ENCODE measurements around the gene NUDT13.

NUDT13 gene

DNA sequence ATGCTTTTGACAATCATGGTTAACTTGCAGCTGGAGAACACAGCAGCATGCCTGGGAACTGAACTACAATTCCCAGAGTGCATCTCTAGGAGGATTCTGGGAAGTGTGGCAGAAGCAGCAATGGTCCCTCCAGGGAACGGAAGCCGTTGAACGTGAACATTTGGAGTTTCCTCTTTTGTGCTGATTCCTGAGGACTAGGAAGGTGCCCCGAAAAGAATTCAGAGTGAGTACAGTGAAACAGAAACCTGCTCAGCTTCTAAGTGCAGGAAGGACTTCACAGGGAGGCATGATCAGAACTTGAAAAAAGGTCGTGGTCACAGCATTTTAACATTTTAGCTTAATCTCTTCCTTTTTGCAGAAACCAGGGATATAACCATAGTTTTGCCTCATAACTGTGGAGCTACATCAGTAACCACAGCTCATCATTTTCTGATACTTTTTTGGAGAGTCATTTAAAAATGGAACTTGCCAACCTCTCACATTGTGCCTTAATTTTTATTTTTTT, at the start of gene NUDT13:
Gene NUDT13 (plus strand): TSS at position 111 of the 505 bp plus-strand sequence. CDS start 3,911 bp downstream, outside the sequence.
- no peak for DNase-seq (ENCODE audit: low read depth)

GRCh38 chr10:73060738-73061635, 49.3 kb upstream of the NUDT13 start:
- no peak for DNase-seq (ENCODE audit: low read depth)

DNA sequence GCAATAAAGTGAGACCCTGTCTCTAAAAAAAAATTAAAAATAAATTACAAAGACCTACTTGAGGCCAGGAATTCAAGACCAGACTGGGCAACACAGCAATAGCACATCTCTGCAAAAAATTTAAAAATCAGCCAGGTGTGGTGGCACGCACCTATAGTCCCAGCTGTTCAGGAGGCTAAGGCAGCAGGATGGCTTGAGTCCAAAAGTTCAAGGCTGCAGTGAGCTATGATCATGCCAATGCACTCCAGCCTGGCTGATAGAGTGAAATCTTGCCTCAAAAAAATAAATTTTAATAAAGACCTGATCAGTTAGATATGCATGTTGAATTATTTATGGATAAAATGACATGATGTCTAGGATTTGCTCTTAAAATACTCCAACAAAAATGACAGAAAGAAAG, 48.5 kb upstream of the NUDT13 start:
- no peak for DNase-seq (ENCODE audit: low read depth)

DNA sequence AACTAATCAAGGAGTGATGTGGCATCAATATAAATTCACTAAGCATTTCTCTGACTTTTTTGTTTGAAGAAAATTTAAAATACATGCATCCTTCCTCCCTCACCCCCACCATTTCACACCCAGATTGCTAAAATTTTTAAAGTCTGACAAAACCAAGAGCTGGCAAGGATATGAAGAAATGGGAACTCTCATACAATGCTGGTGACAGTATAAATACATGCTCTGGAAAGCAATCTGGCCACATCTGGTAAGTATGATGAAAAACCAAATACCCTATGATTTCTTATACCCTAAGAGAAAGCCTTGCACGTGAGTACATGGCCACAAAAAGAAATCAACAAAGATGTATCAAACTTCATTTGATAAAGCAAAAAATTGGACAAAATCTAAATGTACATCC, 44.8 kb upstream of the NUDT13 start:
- no peak for DNase-seq (ENCODE audit: low read depth)

- no peak for DNase-seq (ENCODE audit: low read depth)
Measured at GRCh38 chr10:73073627-73074026, 36.6 kb upstream of the NUDT13 start.

GRCh38 chr10:73075829-73076228, 34.4 kb upstream of the NUDT13 start:
- no peak for DNase-seq (ENCODE audit: low read depth)

DNA sequence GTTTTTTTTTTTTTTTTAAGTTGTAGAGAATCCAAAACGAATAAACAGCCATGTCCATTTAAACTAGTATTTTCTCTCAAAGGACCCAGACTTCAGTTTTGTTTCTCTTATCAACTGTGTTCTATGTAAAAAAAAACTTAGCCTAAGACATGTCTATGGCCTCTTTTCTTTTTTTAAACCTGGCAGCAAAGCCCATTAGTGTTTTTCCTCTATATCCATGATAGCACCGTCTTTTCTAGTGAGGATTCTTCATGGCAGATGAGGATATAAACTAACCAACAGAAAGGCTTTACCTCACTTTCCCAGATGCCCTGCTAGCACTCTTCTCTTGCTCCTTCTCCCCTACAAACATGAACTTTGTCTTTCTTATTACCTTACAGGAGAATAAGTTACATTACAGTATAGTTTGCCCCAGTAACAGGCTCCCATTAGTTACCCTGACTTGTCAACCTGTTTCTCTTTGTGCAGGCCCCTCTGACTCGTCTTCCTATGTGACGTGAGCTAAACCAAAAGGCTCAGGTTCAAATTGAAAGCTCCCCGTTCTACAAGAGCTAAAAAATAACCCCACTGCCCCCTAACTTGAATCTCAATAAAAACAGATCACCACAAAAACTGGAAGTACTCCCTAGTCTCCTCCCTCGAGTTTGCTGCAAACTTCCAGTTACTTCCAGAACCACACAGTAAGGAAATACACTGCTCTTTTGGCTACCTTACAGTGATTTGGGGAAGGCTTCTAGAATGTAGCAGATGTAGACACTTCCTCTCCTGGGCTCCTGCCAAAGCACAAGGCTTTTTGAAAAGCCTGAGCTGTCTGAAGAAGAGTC, 33.7 kb upstream of the NUDT13 start:
- no peak for DNase-seq (ENCODE audit: low read depth)

GRCh38 chr10:73079779-73080541, 30.3 kb upstream of the NUDT13 start:
- no peak for DNase-seq (ENCODE audit: low read depth)

- no peak for DNase-seq (ENCODE audit: low read depth)
Measured at GRCh38 chr10:73083221-73083620, 27.0 kb upstream of the NUDT13 start.

- no peak for DNase-seq (ENCODE audit: low read depth)
Measured at GRCh38 chr10:73084209-73084608, 26.0 kb upstream of the NUDT13 start.

GRCh38 chr10:73086816-73087215, 23.4 kb upstream of the NUDT13 start:
- no peak for DNase-seq (ENCODE audit: low read depth)

DNA sequence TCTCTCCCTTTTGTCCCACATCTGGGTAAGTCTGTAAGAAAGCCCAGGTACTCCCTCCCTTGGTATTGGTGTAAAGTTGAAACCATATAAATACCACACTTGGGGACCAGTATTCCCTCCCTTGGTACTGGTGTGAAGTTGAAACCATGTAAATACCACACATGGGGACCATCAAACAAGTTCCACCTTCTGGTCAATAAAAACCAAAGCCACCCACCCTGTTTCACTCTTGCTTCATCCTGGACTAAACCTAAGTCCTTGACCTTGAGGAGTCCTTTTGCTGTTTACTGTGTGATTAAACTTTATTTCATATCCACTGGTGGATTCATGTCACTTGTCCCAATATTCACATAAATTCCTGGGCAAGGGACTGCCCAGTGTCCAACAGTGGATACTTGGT, 22.0 kb upstream of the NUDT13 start:
- DNase-seq (ENCODE audit: low read depth), result no peak

DNA sequence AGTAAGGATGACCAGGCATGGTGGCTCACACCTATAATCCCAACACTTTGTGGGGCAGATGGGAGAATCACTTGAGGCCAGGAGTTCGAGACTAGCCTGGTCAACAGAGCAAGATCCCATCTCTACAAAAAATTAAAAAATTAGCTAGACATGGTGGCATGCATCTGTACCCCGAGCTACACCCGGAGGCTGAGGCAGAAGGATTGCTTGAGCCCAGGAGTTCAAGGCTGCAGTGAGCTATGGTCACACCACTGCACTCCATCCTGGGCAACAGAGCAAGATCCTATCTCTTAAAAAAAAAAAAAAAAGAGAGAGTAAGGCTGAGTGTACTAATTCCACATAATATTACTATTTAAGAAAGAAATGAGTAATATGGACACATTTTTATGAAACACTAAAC, 17.4 kb upstream of the NUDT13 start:
- DNase-seq (ENCODE audit: low read depth), result no peak

- DNase-seq (ENCODE audit: low read depth), result no peak
Measured at GRCh38 chr10:73093922-73094850, 16.1 kb upstream of the NUDT13 start.

GRCh38 chr10:73094986-73095480, 15.2 kb upstream of the NUDT13 start:
- DNase-seq (ENCODE audit: low read depth), result no peak

DNA sequence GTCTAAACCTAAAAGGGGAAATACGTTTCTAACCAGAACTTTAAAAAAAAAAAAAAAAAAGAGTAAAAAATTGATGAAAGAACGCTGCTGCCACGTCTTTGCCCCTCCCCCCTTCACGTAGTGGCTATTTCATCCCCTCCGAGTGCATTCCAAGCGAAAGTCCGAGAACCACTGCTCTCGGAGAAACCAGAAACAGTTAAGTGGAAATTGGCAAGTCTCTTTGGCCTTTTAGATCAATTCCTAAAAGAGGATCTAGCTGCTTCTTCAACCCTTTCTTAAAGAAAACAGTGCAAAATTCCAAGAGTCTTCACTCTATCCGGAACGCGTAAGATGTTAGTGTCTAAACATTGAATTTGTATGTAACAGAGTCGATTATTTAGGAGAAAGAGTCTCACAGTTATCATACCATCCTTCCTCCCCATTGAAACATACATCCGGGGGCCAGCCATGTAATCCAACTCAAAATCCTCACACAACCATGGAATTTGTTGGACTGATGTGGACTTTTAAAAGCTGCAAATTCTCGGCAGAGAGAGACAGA, 14.7 kb upstream of the NUDT13 start:
- no peak for DNase-seq (ENCODE audit: low read depth)

DNA sequence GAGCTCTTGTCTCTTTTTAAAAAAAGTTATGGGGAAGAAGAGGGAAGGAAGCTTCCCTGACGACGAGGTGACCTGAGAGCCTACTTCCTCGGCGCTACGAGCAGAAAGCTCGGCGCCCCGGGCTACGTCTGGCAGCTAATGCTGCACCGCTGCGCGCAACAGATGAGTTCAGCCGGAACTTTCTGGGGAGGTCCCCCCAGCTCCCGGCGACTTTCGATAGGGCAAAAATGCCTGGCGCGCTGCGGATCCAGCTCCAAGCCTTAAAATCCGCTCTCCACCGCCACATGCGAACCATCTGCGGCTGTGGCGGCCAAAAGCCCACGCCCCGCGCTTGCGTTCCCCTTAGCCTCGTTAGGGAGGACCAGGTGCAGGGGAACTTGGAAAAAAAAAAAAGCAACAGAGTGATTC, 14.2 kb upstream of the NUDT13 start:
- no peak for DNase-seq (ENCODE audit: low read depth)

DNA sequence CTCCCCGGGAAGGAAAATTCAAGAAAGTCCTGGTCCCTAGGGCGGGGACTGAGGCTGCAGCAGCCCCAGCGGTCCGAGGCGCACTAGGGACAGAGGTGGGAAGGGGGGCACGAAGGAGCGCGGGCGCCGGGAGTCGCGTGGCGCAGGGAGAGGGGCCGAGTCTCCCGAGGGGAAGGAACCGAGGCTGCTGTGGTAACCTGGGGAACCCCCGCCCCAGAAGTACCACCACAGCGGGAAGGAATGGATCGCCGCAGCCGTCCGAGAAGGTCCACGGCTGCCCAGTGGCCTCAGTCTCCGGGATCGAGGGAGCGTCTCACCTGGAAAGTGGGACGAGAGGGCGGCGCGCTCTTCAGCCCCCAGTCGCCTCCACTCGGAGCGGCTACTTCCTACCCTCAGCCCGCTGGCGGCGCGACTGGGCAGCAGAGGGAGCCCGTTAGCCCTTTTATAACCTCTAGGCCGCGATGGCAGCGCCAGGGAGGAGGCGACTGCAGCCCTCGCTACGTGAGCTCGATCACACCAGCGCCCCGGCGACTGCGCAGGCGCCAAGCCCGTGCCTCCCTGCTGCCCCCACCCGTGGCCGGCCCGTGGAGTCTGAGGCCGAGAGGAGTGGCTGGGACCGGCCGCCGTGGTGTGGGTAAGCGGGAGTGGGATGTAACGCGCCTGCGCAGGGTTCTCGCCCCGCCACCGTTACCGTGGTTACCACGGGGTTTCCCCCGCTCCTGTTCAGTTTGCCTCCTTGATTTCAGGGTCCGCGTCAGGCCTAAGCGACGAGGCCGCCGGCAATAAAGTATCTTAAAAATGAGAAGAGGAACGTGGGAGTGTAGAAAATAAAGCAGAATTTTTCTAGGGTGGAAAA, 13.6 kb upstream of the NUDT13 start, which contains the start of gene P4HA1:
Gene P4HA1 (minus strand): TSS at position 418 of the 856 bp plus-strand sequence. CDS start 21,983 bp downstream, outside the sequence.
- DNase-seq (ENCODE audit: low read depth), result peak; percentile 81

DNA sequence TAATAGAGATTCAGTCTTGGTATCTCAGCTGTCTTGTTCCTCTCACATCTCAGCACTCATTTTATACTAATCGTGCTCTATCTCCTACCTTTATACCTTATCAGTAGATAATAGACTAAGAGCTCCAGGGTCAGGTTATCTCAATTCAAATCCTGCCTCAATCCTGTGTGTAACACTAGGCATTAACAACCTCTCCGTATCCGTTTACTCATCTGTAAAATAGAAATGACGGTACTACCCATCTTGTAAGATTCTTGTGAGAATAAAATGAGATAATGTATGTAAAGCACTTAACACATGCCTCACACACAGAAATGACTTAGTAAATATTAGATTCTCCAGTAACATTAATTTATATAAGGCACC, 13.0 kb upstream of the NUDT13 start:
- DNase-seq (ENCODE audit: low read depth), result no peak

Measured in non-pigmented ciliary epithelial cell (primary cell).